Nephron (organoid): Measurements from ENCODE around the gene MAN2A1.
"Not testable (repeated sequence)": the region's sequence is repeated elsewhere in the genome, so short reads cannot be mapped to it uniquely, and the experiment has no call there.

Experiments used
- H3K27ac Mint-ChIP-seq, 3 experiments: 2 replicates each; pipeline ENCODE4 v1.8.0; 2020; ENCODE audit warnings: mixed read lengths in 3 of 3, mild to moderate bottlenecking in 2 of 3, moderate library complexity in 1 of 3
- H3K27me3 Mint-ChIP-seq: 2 replicates; pipeline ENCODE4 v1.8.0; 2021; ENCODE audit warnings: low read depth, mild to moderate bottlenecking, moderate library complexity, mixed read lengths
- H3K36me3 Mint-ChIP-seq: 2 replicates; pipeline ENCODE4 v1.8.0; 2020; ENCODE audit warnings: low read depth, mixed read lengths
- H3K4me1 Mint-ChIP-seq: 2 replicates; pipeline ENCODE4 v1.8.0; 2020; ENCODE audit warnings: mixed read lengths
- H3K4me3 Mint-ChIP-seq, 3 experiments: 2 replicates each; pipeline ENCODE4 v1.8.0; 2020; ENCODE audit warnings: mild to moderate bottlenecking in 3 of 3, mixed read lengths in 3 of 3, moderate library complexity in 2 of 3
- H3K9me3 Mint-ChIP-seq: 2 replicates; pipeline ENCODE4 v1.8.0; 2020; ENCODE audit warnings: mixed read lengths
- CTCF ChIP-seq, 3 experiments: fragments of 200-600 bp; sonication (generic); IDR thresholded peaks; one replicate each; pipeline ENCODE4 v1.5.0; 2021; ENCODE audit warnings: antibody characterized with exemption in 3 of 3; ENCODE audit not compliant: unreplicated experiment in 3 of 3

The MAN2A1 gene

GRCh38 chr5:109756543-109757185 is 66.9 kb downstream of the MAN2A1 start:
- Mint-ChIP-seq H3K4me1 (no peaks in the 10 kb centered on the region), H3K36me3 (peaks cover 43% of the 10 kb centered on the region), H3K4me3 (no peak overlapping the region), H3K27me3 (no peaks in the 10 kb centered on the region), H3K9me3 (peaks cover 8% of the 10 kb centered on the region), H3K27ac (no peak overlapping the region)
- no peak for TF ChIP-seq CTCF (IDR thresholded peaks at IDR 0.05; ENCODE audit: unreplicated experiment in 3 of 3)

GRCh38 chr5:109757490-109757889 is 67.8 kb downstream of the MAN2A1 start:
- TF ChIP-seq CTCF (IDR thresholded peaks at IDR 0.05; ENCODE audit: unreplicated experiment in 3 of 3): no peak
- Mint-ChIP-seq H3K4me3 (no peak overlapping the region), H3K9me3 (peaks cover 12% of the 10 kb centered on the region), H3K36me3 (peaks cover 49% of the 10 kb centered on the region), H3K27me3 (no peaks in the 10 kb centered on the region), H3K27ac (no peak overlapping the region), H3K4me1 (no peaks in the 10 kb centered on the region)

GRCh38 chr5:109759306-109759705 is 69.6 kb downstream of the MAN2A1 start:
- no peaks in the 10 kb centered on the region for H3K4me1 Mint-ChIP-seq
- TF ChIP-seq CTCF (IDR thresholded peaks at IDR 0.05; ENCODE audit: unreplicated experiment in 3 of 3): no peak
- no peak overlapping the region for H3K27ac Mint-ChIP-seq
- H3K9me3 Mint-ChIP-seq: peaks cover 15% of the 10 kb centered on the region
- peaks cover 57% of the 10 kb centered on the region for H3K36me3 Mint-ChIP-seq
- H3K4me3 Mint-ChIP-seq: no peak overlapping the region
- no peaks in the 10 kb centered on the region for H3K27me3 Mint-ChIP-seq

GRCh38 chr5:109760130-109760529 is 70.4 kb downstream of the MAN2A1 start:
- not testable (repeated sequence) for H3K27ac Mint-ChIP-seq, H3K27me3 Mint-ChIP-seq, H3K4me3 Mint-ChIP-seq, H3K4me1 Mint-ChIP-seq
- Mint-ChIP-seq H3K9me3 (peaks cover 15% of the 10 kb centered on the region), H3K36me3 (peaks cover 62% of the 10 kb centered on the region)

GRCh38 chr5:109762821-109763220 is 73.1 kb downstream of the MAN2A1 start:
- H3K27ac Mint-ChIP-seq: no peak overlapping the region
- H3K27me3 Mint-ChIP-seq: no peaks in the 10 kb centered on the region
- TF ChIP-seq CTCF (IDR thresholded peaks at IDR 0.05; ENCODE audit: unreplicated experiment in 3 of 3): no peak
- H3K9me3 Mint-ChIP-seq: peaks cover 15% of the 10 kb centered on the region
- H3K4me1 Mint-ChIP-seq: peaks cover 4% of the 10 kb centered on the region
- H3K4me3 Mint-ChIP-seq: no peak overlapping the region
- H3K36me3 Mint-ChIP-seq: peaks cover 55% of the 10 kb centered on the region

GRCh38 chr5:109767184-109767995 is 77.7 kb downstream of the MAN2A1 start:
- no peak for TF ChIP-seq CTCF (IDR thresholded peaks at IDR 0.05; ENCODE audit: unreplicated experiment in 3 of 3)
- Mint-ChIP-seq H3K27me3 (no peaks in the 10 kb centered on the region), H3K4me3 (no peak overlapping the region), H3K4me1 (peaks cover 18% of the 10 kb centered on the region), H3K36me3 (peaks cover 44% of the 10 kb centered on the region), H3K9me3 (peaks cover 4% of the 10 kb centered on the region), H3K27ac (no peak overlapping the region)
